A673 (cell line): Measurements from ENCODE around the gene WHRN. TPM values are rescaled to one million over a fixed set of nuclear protein-coding genes. Genes with fewer than 3 reads are reported as not detected.

Experiments used
- BruUV-seq: library from RNA; stranded (reverse); fragments of 400-500 nt; replicated peaks from 2 replicates; lab custom pipeline; 2021; lab: Mats Ljungman, UMichigan
- CTCF ChIA-PET: fragments of 300-600 bp; sonication (Branson Sonifier 250); formaldehyde crosslinking; loops from one replicate; lab custom pipeline; 2022; ENCODE audit warnings: antibody characterized with exemption; lab: Charles Lee
- POLR2A ChIA-PET: fragments of 300-600 bp; sonication (Branson Sonifier 250); formaldehyde crosslinking; loops from one replicate; lab custom pipeline; 2022; ENCODE audit warnings: antibody characterized with exemption; ENCODE audit not compliant: low non-redundant PET; lab: Charles Lee
- DNase-seq: peaks from one replicate; pipeline ENCODE4 v3.0.0-alpha.2; 2015; ENCODE audit warnings: low spot score
- H3K27ac ChIP-seq: fragments of 200-600 bp; sonication (generic); 2 replicates; pipeline ENCODE4 v1.5.1; 2016; ENCODE audit warnings: mixed run types, low read depth, mild to moderate bottlenecking, mixed read lengths, antibody characterized with exemption, low read length; ENCODE audit not compliant: poor library complexity, severe bottlenecking
- H3K27me3 ChIP-seq: fragments of 200-600 bp; sonication (generic); replicated peaks from 2 replicates; pipeline ENCODE4 v1.6.1; 2017; ENCODE audit warnings: mixed run types, low read depth, mild to moderate bottlenecking, mixed read lengths, antibody characterized with exemption, low read length; ENCODE audit not compliant: insufficient read depth, poor library complexity
- H3K36me3 ChIP-seq: fragments of 200-600 bp; sonication (generic); 2 replicates; pipeline ENCODE4 v1.6.1; 2016; ENCODE audit warnings: mixed run types, mild to moderate bottlenecking, mixed read lengths, antibody characterized with exemption, low read length; ENCODE audit not compliant: insufficient read depth, poor library complexity, severe bottlenecking
- H3K4me1 ChIP-seq: fragments of 200-600 bp; sonication (generic); 2 replicates; pipeline ENCODE4 v1.6.1; 2017; ENCODE audit warnings: mixed run types, mild to moderate bottlenecking, mixed read lengths, antibody characterized with exemption, low read length; ENCODE audit not compliant: insufficient read depth, poor library complexity, severe bottlenecking
- H3K4me3 ChIP-seq: fragments of 200-600 bp; sonication (generic); 2 replicates; pipeline ENCODE4 v1.5.1; 2016; ENCODE audit warnings: low read depth, mixed run types, mild to moderate bottlenecking, mixed read lengths, low read length; ENCODE audit not compliant: poor library complexity, severe bottlenecking
- H3K9me3 ChIP-seq: fragments of 200-600 bp; sonication (generic); 2 replicates; pipeline ENCODE4 v1.6.1; 2016; ENCODE audit warnings: mixed run types, low read depth, mild to moderate bottlenecking, mixed read lengths, antibody characterized with exemption, low read length; ENCODE audit not compliant: poor library complexity, severe bottlenecking
- EZH2 ChIP-seq: fragments of 200-600 bp; sonication (generic); IDR thresholded peaks from 2 replicates; pipeline ENCODE4 v1.6.1; 2017; ENCODE audit warnings: borderline replicate concordance, low read depth, mild to moderate bottlenecking, mixed read lengths, antibody characterized with exemption, low read length; ENCODE audit not compliant: poor library complexity, severe bottlenecking
- intact Hi-C: fragments of 100-400 bp; cut with micrococcal nuclease; formaldehyde crosslinking; loops from one replicate; pipeline ENCODE4 v1.10.0; 2022; ENCODE audit not compliant: unreplicated experiment
- total RNA-seq: library from RNA; stranded (reverse); gene quantifications from 2 replicates; pipeline ENCODE4 v1.2.3, GENCODE V29; 2021
- TF ChIP-seq, protein P1 (sequence below): fragments of 300-800, 200-600 bp; sonication (generic); conservative IDR thresholded peaks from 2 replicates; pipeline ENCODE4 v1.5.1; 2017; ENCODE audit warnings: low read depth, mild to moderate bottlenecking, antibody characterized with exemption, low read length, moderate library complexity, mixed read lengths

WHRN gene
- total RNA-seq, 1 experiment from 2014 or later, result 9.1 TPM

DNA sequence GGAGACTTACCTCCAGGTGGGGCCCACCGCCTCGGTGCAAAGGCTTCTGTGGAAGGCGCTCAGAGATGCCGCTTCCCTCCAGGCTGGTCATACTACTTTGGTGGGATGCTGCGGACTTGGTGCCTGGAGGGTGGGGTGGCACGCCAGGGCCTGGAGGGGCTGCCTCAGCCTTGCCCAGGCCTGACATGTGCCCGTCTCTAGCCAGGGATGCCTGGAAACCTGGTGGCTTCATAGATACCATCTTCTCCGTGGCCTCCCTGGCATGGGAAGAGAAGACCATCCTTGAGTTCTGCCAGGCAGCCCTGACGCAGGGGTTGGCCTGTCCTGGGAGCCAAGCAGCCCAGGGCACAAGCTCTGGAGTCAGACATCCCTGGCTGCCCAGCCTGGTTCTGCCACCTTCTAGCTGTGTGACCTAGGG lies 147.4 kb downstream of the WHRN start:
- DNase-seq, result no peak
- POLR2A ChIA-PET, result no interaction called here
- no peaks in the 10 kb centered on the region for H3K4me1 ChIP-seq
- H3K9me3 ChIP-seq, result no peaks in the 10 kb centered on the region
- intact Hi-C loops, result no loop called here
- no TSS peak for BruUV-seq
- no peak overlapping the region for H3K4me3 ChIP-seq
- H3K27me3 ChIP-seq, result no peaks in the 10 kb centered on the region
- H3K27ac ChIP-seq, result no peak overlapping the region
- CTCF ChIA-PET, result no interaction called here
- no peak for TF ChIP-seq EZH2
- TF ChIP-seq, protein P1, sequence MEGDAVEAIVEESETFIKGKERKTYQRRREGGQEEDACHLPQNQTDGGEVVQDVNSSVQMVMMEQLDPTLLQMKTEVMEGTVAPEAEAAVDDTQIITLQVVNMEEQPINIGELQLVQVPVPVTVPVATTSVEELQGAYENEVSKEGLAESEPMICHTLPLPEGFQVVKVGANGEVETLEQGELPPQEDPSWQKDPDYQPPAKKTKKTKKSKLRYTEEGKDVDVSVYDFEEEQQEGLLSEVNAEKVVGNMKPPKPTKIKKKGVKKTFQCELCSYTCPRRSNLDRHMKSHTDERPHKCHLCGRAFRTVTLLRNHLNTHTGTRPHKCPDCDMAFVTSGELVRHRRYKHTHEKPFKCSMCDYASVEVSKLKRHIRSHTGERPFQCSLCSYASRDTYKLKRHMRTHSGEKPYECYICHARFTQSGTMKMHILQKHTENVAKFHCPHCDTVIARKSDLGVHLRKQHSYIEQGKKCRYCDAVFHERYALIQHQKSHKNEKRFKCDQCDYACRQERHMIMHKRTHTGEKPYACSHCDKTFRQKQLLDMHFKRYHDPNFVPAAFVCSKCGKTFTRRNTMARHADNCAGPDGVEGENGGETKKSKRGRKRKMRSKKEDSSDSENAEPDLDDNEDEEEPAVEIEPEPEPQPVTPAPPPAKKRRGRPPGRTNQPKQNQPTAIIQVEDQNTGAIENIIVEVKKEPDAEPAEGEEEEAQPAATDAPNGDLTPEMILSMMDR, result no peak
- peaks cover 63% of the 10 kb centered on the region for H3K36me3 ChIP-seq

- Histone ChIP-seq H3K9me3 (no peaks in the 10 kb centered on the region), H3K36me3 (peaks cover 64% of the 10 kb centered on the region), H3K4me3 (no peak overlapping the region), H3K27ac (no peak overlapping the region), H3K27me3 (no peaks in the 10 kb centered on the region), H3K4me1 (no peaks in the 10 kb centered on the region)
- no peak for DNase-seq
- POLR2A ChIA-PET, result no interaction called here
- TF ChIP-seq, protein P1, result no peak
- CTCF ChIA-PET, result no interaction called here
- BruUV-seq, result no TSS peak
- intact Hi-C loops, result no loop called here
Observed at GRCh38 chr9:114357360-114357759, 147.9 kb downstream of the WHRN start.

- intact Hi-C loops, result no loop called here
Observed at GRCh38 chr9:114356792-114357191, 148.5 kb downstream of the WHRN start.

More at GRCh38 chr9:114356792-114357191, 148.5 kb downstream of the WHRN start:
- Histone ChIP-seq H3K36me3 (peaks cover 59% of the 10 kb centered on the region), H3K4me3 (no peak overlapping the region), H3K9me3 (no peaks in the 10 kb centered on the region), H3K27me3 (no peaks in the 10 kb centered on the region), H3K27ac (no peak overlapping the region), H3K4me1 (no peaks in the 10 kb centered on the region)
- DNase-seq, result no peak
- CTCF ChIA-PET, result no interaction called here
- no TSS peak for BruUV-seq
- TF ChIP-seq, protein P1, result no peak
- no peak for TF ChIP-seq EZH2
- POLR2A ChIA-PET, result no interaction called here
